C4-2B (cell line): ENCODE measurements around the gene COPS6.

Source experiments
- ZFX ChIP-seq: fragments of 450-650 bp; IDR thresholded peaks from 2 replicates; pipeline ENCODE4 v1.6.1; 2017
- TF ChIP-seq, protein P1 (sequence below): fragments of 450-650 bp; conservative IDR thresholded peaks from 2 replicates; pipeline ENCODE4 v1.5.1; 2017; ENCODE audit warnings: mild to moderate bottlenecking

DNA sequence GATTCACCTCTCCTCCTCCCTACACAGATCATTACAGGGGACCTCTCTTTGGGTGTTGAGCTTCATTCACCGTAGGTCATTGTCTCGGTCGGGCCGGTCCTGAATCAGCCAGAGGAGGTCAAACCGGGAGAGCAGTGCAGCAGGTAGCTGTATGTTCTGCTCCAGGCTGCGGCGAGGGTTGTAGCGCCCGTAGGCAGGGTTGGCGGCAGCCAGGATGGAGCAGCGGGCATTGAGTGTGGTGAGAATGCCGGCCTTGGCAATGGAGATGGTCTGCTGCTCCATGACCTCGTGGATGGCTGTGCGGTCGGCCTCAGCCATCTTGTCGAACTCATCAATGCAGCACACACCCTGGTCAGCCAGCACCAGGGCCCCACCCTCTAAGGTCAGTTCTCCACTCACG, 6.9 kb downstream of the COPS6 start:
- TF ChIP-seq, protein P1, sequence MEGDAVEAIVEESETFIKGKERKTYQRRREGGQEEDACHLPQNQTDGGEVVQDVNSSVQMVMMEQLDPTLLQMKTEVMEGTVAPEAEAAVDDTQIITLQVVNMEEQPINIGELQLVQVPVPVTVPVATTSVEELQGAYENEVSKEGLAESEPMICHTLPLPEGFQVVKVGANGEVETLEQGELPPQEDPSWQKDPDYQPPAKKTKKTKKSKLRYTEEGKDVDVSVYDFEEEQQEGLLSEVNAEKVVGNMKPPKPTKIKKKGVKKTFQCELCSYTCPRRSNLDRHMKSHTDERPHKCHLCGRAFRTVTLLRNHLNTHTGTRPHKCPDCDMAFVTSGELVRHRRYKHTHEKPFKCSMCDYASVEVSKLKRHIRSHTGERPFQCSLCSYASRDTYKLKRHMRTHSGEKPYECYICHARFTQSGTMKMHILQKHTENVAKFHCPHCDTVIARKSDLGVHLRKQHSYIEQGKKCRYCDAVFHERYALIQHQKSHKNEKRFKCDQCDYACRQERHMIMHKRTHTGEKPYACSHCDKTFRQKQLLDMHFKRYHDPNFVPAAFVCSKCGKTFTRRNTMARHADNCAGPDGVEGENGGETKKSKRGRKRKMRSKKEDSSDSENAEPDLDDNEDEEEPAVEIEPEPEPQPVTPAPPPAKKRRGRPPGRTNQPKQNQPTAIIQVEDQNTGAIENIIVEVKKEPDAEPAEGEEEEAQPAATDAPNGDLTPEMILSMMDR, result no peak
- TF ChIP-seq ZFX, result no peak
